HEK293 (cell line): Measurements from ENCODE around the gene CTXN3.

Experiments used
- CTCF ChIA-PET: fragments of 350-600 bp; formaldehyde crosslinking; extraction: SDS; loops from one replicate; lab custom pipeline; 2021; ENCODE audit warnings: antibody characterized with exemption; lab: Yijun Ruan, JAX
- POLR2A ChIA-PET: fragments of 300-600 bp; formaldehyde crosslinking; extraction: SDS; loops from one replicate; lab custom pipeline; 2020; ENCODE audit warnings: antibody characterized with exemption, inconsistent platforms; lab: Yijun Ruan, JAX
- H3K27ac ChIP-seq: fragments of 200-500 bp; sonication (Bioruptor generic); 2 replicates; pipeline ENCODE4 v1.5.1; 2014; ENCODE audit warnings: low read depth, low read length, control low read depth, inconsistent platforms; ENCODE audit errors: extremely low read depth
- H3K36me3 ChIP-seq, 2 experiments: fragments of 200-500 bp in 1 of 2; sonication (Bioruptor generic) in 1 of 2; 1 replicate in 1 of 2; 2 replicates in 1 of 2; pipeline ENCODE4 v1.5.1; 2014 to 2017; ENCODE audit warnings: inconsistent platforms in 2 of 2, low read length in 2 of 2; ENCODE audit not compliant: control insufficient read depth in 2 of 2, insufficient read depth in 1 of 2
- H3K4me1 ChIP-seq: fragments of 200-500 bp; sonication (Bioruptor generic); 2 replicates; pipeline ENCODE4 v1.5.1; 2014; ENCODE audit warnings: mild to moderate bottlenecking, low read length, inconsistent platforms; ENCODE audit not compliant: control insufficient read depth, insufficient read depth
- H3K4me3 ChIP-seq: 2 replicates; pipeline ENCODE4 v1.5.1; 2011; ENCODE audit warnings: low read depth, mild to moderate bottlenecking, control low read depth, low read length, moderate library complexity
- H3K9me3 ChIP-seq: fragments of 200-500 bp; sonication (Bioruptor generic); 2 replicates; pipeline ENCODE4 v1.5.1; 2014; ENCODE audit warnings: low read depth, low read length, inconsistent platforms; ENCODE audit not compliant: control insufficient read depth, insufficient read depth
- ATF2 ChIP-seq: fragments of 450-650 bp; formaldehyde crosslinking; IDR thresholded peaks from 2 replicates; pipeline ENCODE4 v1.5.1; 2016; ENCODE audit warnings: missing biosample characterization, missing genetic modification characterization, low read depth
- HIC1 ChIP-seq: fragments of 450-650 bp; formaldehyde crosslinking; IDR thresholded peaks from 2 replicates; pipeline ENCODE4 v1.5.1; 2016; ENCODE audit warnings: missing biosample characterization, missing genetic modification characterization
- PRDM2 ChIP-seq: fragments of 450-650 bp; formaldehyde crosslinking; IDR thresholded peaks from 2 replicates; pipeline ENCODE4 v1.5.1; 2016; ENCODE audit warnings: missing biosample characterization, missing genetic modification characterization, borderline replicate concordance
- REPIN1 ChIP-seq: fragments of 450-650 bp; formaldehyde crosslinking; IDR thresholded peaks from 2 replicates; pipeline ENCODE4 v1.5.1; 2017; ENCODE audit warnings: missing biosample characterization, missing genetic modification characterization, low read depth
- SETDB1 ChIP-seq: IDR thresholded peaks from one replicate; pipeline ENCODE4 v1.6.1; 2017; ENCODE audit warnings: mild to moderate bottlenecking, low read length, moderate library complexity, mixed read lengths; ENCODE audit not compliant: insufficient read length
- WT1 ChIP-seq: fragments of 450-650 bp; formaldehyde crosslinking; IDR thresholded peaks from 2 replicates; pipeline ENCODE4 v1.5.1; 2016; ENCODE audit warnings: missing biosample characterization, missing genetic modification characterization
- YY1 ChIP-seq: fragments of 450-650 bp; formaldehyde crosslinking; IDR thresholded peaks from 2 replicates; pipeline ENCODE4 v1.5.1; 2018; ENCODE audit warnings: missing biosample characterization, missing genetic modification characterization
- ZBTB17 ChIP-seq: fragments of 450-650 bp; formaldehyde crosslinking; IDR thresholded peaks from 2 replicates; pipeline ENCODE4 v1.5.1; 2016; ENCODE audit warnings: missing biosample characterization, missing genetic modification characterization
- ZBTB48 ChIP-seq: fragments of 450-650 bp; formaldehyde crosslinking; IDR thresholded peaks from 2 replicates; pipeline ENCODE4 v1.5.1; 2016; ENCODE audit warnings: missing biosample characterization, missing genetic modification characterization
- ZFP37 ChIP-seq: fragments of 450-650 bp; formaldehyde crosslinking; IDR thresholded peaks from 2 replicates; pipeline ENCODE4 v1.5.1; 2016; ENCODE audit warnings: missing biosample characterization, missing genetic modification characterization
- ZFP69B ChIP-seq: fragments of 450-650 bp; formaldehyde crosslinking; IDR thresholded peaks from 2 replicates; pipeline ENCODE4 v1.5.1; 2016; ENCODE audit warnings: missing biosample characterization, missing genetic modification characterization
- ZNF157 ChIP-seq: fragments of 450-650 bp; formaldehyde crosslinking; IDR thresholded peaks from 2 replicates; pipeline ENCODE4 v1.5.1; 2016; ENCODE audit warnings: missing biosample characterization, missing genetic modification characterization
- ZNF214 ChIP-seq: fragments of 450-650 bp; formaldehyde crosslinking; IDR thresholded peaks from 2 replicates; pipeline ENCODE4 v1.5.1; 2017; ENCODE audit warnings: missing biosample characterization, mild to moderate bottlenecking, missing genetic modification characterization, borderline replicate concordance
- ZNF221 ChIP-seq: fragments of 450-650 bp; formaldehyde crosslinking; IDR thresholded peaks from 2 replicates; pipeline ENCODE4 v1.5.1; 2017; ENCODE audit warnings: missing biosample characterization, missing genetic modification characterization, borderline replicate concordance
- ZNF362 ChIP-seq: fragments of 450-650 bp; formaldehyde crosslinking; IDR thresholded peaks from 2 replicates; pipeline ENCODE4 v1.5.1; 2016; ENCODE audit warnings: missing biosample characterization, missing genetic modification characterization
- ZNF416 ChIP-seq: fragments of 450-650 bp; formaldehyde crosslinking; IDR thresholded peaks from 2 replicates; pipeline ENCODE4 v1.5.1; 2016; ENCODE audit warnings: missing biosample characterization, missing genetic modification characterization
- ZNF544 ChIP-seq: fragments of 450-650 bp; formaldehyde crosslinking; IDR thresholded peaks from 2 replicates; pipeline ENCODE4 v1.5.0; 2017; ENCODE audit warnings: missing biosample characterization, missing genetic modification characterization
- ZNF623 ChIP-seq: fragments of 450-650 bp; formaldehyde crosslinking; IDR thresholded peaks from 2 replicates; pipeline ENCODE4 v1.5.1; 2016; ENCODE audit warnings: missing biosample characterization, missing genetic modification characterization
- ZNF654 ChIP-seq: fragments of 450-650 bp; formaldehyde crosslinking; IDR thresholded peaks from 2 replicates; pipeline ENCODE4 v1.5.1; 2016; ENCODE audit warnings: low read depth, missing biosample characterization, missing genetic modification characterization

Gene CTXN3

GRCh38 chr5:127608077-127608660 is 40.7 kb upstream of the CTXN3 start:
- TF ChIP-seq ZNF157 (tag by site-specific recombination): no peak
- TF ChIP-seq REPIN1 (tag by site-specific recombination): no peak
- no peak for TF ChIP-seq ZFP37 (tag by site-specific recombination)
- TF ChIP-seq PRDM2 (tag by site-specific recombination): no peak
- TF ChIP-seq HIC1 (tag by site-specific recombination): no peak
- no peak for TF ChIP-seq ZFP69B (tag by site-specific recombination)
- TF ChIP-seq YY1 (tag by site-specific recombination): no peak
- TF ChIP-seq ZNF654 (tag by site-specific recombination): no peak
- TF ChIP-seq SETDB1: no peak
- no peak for TF ChIP-seq ZBTB17

GRCh38 chr5:127609011-127609410 is 39.9 kb upstream of the CTXN3 start:
- H3K27ac ChIP-seq: no peak overlapping the region
- no peaks in the 10 kb centered on the region for H3K4me1 ChIP-seq
- H3K9me3 ChIP-seq: no peaks in the 10 kb centered on the region
- ChIA-PET POLR2A (no interaction called here), CTCF (no interaction called here)
- no peak overlapping the region for H3K4me3 ChIP-seq
- no peaks in the 10 kb centered on the region for H3K36me3 ChIP-seq
- TF ChIP-seq ZNF221 (tag by site-specific recombination): no peak
- TF ChIP-seq ZBTB48 (tag by site-specific recombination): no peak
- TF ChIP-seq WT1 (tag by site-specific recombination): no peak
- TF ChIP-seq ZNF416: no peak
- TF ChIP-seq ZNF544 (tag by site-specific recombination): no peak
- TF ChIP-seq ZNF362: no peak
- no peak for TF ChIP-seq ATF2 (tag by site-specific recombination)
- no peak for TF ChIP-seq ZNF214 (tag by site-specific recombination)
- no peak for TF ChIP-seq ZNF623

More at GRCh38 chr5:127608077-127608660, 40.7 kb upstream of the CTXN3 start:
- Histone ChIP-seq H3K4me1 (no peaks in the 10 kb centered on the region), H3K4me3 (no peak overlapping the region), H3K27ac (no peak overlapping the region), H3K36me3 (no peaks in the 10 kb centered on the region), H3K9me3 (no peaks in the 10 kb centered on the region)
- ChIA-PET CTCF (interaction anchor here (0.8 kb wide), 1 partner anchor 40 kb away, joined by 3 read pairs; no protein-coding TSS in a partner anchor), POLR2A (no interaction called here)
